Measurements from ENCODE around the gene SIK1.
"Not testable (repeated sequence)": the region's sequence is repeated elsewhere in the genome, so short reads cannot be mapped to it uniquely, and the experiment has no call there.

DNA sequence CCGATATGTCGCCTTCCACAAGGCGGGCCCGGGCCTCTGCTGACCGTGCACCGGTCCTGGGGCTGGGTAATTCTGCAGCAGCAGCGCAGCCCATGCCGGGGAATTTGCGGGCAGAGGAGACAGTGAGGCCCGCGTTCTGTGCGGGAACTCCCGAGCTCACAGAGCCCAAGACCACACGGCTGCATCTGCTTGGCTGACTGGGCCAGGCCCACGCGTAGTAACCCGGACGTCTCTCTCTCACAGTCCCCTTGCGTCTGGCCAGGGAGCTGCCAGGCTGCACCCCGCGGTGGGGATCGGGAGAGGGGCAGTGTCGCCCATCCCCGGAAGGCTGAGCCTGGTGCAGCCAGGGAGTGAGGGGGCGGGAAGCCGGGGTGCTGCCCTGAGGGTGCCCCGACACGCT, 27.8 kb downstream of the SIK1 start:
- TF ChIP-seq, protein P1, sequence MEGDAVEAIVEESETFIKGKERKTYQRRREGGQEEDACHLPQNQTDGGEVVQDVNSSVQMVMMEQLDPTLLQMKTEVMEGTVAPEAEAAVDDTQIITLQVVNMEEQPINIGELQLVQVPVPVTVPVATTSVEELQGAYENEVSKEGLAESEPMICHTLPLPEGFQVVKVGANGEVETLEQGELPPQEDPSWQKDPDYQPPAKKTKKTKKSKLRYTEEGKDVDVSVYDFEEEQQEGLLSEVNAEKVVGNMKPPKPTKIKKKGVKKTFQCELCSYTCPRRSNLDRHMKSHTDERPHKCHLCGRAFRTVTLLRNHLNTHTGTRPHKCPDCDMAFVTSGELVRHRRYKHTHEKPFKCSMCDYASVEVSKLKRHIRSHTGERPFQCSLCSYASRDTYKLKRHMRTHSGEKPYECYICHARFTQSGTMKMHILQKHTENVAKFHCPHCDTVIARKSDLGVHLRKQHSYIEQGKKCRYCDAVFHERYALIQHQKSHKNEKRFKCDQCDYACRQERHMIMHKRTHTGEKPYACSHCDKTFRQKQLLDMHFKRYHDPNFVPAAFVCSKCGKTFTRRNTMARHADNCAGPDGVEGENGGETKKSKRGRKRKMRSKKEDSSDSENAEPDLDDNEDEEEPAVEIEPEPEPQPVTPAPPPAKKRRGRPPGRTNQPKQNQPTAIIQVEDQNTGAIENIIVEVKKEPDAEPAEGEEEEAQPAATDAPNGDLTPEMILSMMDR (IDR thresholded peaks at IDR 0.05; ENCODE audit: insufficient read depth, low read length), result not testable (repeated sequence)
- TF ChIP-seq, protein P2, sequence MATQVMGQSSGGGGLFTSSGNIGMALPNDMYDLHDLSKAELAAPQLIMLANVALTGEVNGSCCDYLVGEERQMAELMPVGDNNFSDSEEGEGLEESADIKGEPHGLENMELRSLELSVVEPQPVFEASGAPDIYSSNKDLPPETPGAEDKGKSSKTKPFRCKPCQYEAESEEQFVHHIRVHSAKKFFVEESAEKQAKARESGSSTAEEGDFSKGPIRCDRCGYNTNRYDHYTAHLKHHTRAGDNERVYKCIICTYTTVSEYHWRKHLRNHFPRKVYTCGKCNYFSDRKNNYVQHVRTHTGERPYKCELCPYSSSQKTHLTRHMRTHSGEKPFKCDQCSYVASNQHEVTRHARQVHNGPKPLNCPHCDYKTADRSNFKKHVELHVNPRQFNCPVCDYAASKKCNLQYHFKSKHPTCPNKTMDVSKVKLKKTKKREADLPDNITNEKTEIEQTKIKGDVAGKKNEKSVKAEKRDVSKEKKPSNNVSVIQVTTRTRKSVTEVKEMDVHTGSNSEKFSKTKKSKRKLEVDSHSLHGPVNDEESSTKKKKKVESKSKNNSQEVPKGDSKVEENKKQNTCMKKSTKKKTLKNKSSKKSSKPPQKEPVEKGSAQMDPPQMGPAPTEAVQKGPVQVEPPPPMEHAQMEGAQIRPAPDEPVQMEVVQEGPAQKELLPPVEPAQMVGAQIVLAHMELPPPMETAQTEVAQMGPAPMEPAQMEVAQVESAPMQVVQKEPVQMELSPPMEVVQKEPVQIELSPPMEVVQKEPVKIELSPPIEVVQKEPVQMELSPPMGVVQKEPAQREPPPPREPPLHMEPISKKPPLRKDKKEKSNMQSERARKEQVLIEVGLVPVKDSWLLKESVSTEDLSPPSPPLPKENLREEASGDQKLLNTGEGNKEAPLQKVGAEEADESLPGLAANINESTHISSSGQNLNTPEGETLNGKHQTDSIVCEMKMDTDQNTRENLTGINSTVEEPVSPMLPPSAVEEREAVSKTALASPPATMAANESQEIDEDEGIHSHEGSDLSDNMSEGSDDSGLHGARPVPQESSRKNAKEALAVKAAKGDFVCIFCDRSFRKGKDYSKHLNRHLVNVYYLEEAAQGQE (IDR thresholded peaks at IDR 0.05; ENCODE audit: insufficient replicate concordance, low read depth), result not testable (repeated sequence)
